ENCODE measurements around the gene GP9. TPM values are rescaled to one million over a fixed set of nuclear protein-coding genes. Genes with fewer than 3 reads are reported as not detected.

GP9 gene
- total RNA-seq, 1 donor from 2014 or later: 1.5 TPM

GRCh38 chr3:129022114-129023007 lies 38.2 kb upstream of the GP9 start:
- peak overlapping the region; percentile 62 for H3K4me3 Mint-ChIP-seq (ENCODE audit: unreplicated experiment)
- H3K9me3 Mint-ChIP-seq (ENCODE audit: unreplicated experiment): no peaks in the 10 kb centered on the region
- no peak for TF ChIP-seq CTCF (IDR thresholded peaks at IDR 0.05; ENCODE audit: unreplicated experiment)
- peaks cover 8% of the 10 kb centered on the region for H3K27me3 Mint-ChIP-seq (ENCODE audit: unreplicated experiment)
- DNase-seq (ENCODE audit: low spot score): no peak
- no peak overlapping the region for H3K27ac Mint-ChIP-seq (ENCODE audit: unreplicated experiment)
- peaks cover 45% of the 10 kb centered on the region for H3K4me1 Mint-ChIP-seq (ENCODE audit: unreplicated experiment)
- H3K36me3 Mint-ChIP-seq (ENCODE audit: low read depth, unreplicated experiment): peaks cover 38% of the 10 kb centered on the region

- Mint-ChIP-seq H3K4me1 (ENCODE audit: unreplicated experiment) (peaks cover 39% of the 10 kb centered on the region), H3K4me3 (ENCODE audit: unreplicated experiment) (no peak overlapping the region), H3K27me3 (ENCODE audit: unreplicated experiment) (peaks cover 8% of the 10 kb centered on the region), H3K36me3 (ENCODE audit: low read depth, unreplicated experiment) (peaks cover 35% of the 10 kb centered on the region), H3K9me3 (ENCODE audit: unreplicated experiment) (no peaks in the 10 kb centered on the region), H3K27ac (ENCODE audit: unreplicated experiment) (no peak overlapping the region)
- DNase-seq (ENCODE audit: low spot score): no peak
- TF ChIP-seq CTCF (IDR thresholded peaks at IDR 0.05; ENCODE audit: unreplicated experiment): no peak
These were observed 37.6 kb upstream of the GP9 start for GRCh38 chr3:129023008-129023358.

- Mint-ChIP-seq H3K9me3 (ENCODE audit: unreplicated experiment) (no peaks in the 10 kb centered on the region), H3K4me1 (ENCODE audit: unreplicated experiment) (peaks cover 32% of the 10 kb centered on the region), H3K27me3 (ENCODE audit: unreplicated experiment) (peaks cover 8% of the 10 kb centered on the region), H3K36me3 (ENCODE audit: low read depth, unreplicated experiment) (peaks cover 32% of the 10 kb centered on the region), H3K4me3 (ENCODE audit: unreplicated experiment) (no peak overlapping the region), H3K27ac (ENCODE audit: unreplicated experiment) (no peak overlapping the region)
- DNase-seq (ENCODE audit: low spot score): no peak
- no peak for TF ChIP-seq CTCF (IDR thresholded peaks at IDR 0.05; ENCODE audit: unreplicated experiment)
These were observed 36.7 kb upstream of the GP9 start for GRCh38 chr3:129023909-129024308.

GRCh38 chr3:129025108-129025507 lies 35.5 kb upstream of the GP9 start:
- no peak for TF ChIP-seq CTCF (IDR thresholded peaks at IDR 0.05; ENCODE audit: unreplicated experiment)
- H3K4me3 Mint-ChIP-seq (ENCODE audit: unreplicated experiment): peak overlapping the region; percentile 77
- no peak overlapping the region for H3K27ac Mint-ChIP-seq (ENCODE audit: unreplicated experiment)
- peaks cover 8% of the 10 kb centered on the region for H3K27me3 Mint-ChIP-seq (ENCODE audit: unreplicated experiment)
- peaks cover 29% of the 10 kb centered on the region for H3K4me1 Mint-ChIP-seq (ENCODE audit: unreplicated experiment)
- DNase-seq (ENCODE audit: low spot score): no peak
- no peaks in the 10 kb centered on the region for H3K9me3 Mint-ChIP-seq (ENCODE audit: unreplicated experiment)
- H3K36me3 Mint-ChIP-seq (ENCODE audit: low read depth, unreplicated experiment): peaks cover 35% of the 10 kb centered on the region

- H3K9me3 Mint-ChIP-seq (ENCODE audit: unreplicated experiment): no peaks in the 10 kb centered on the region
- H3K4me1 Mint-ChIP-seq (ENCODE audit: unreplicated experiment): peaks cover 29% of the 10 kb centered on the region
- H3K4me3 Mint-ChIP-seq (ENCODE audit: unreplicated experiment): no peak overlapping the region
- peaks cover 8% of the 10 kb centered on the region for H3K27me3 Mint-ChIP-seq (ENCODE audit: unreplicated experiment)
- peaks cover 40% of the 10 kb centered on the region for H3K36me3 Mint-ChIP-seq (ENCODE audit: low read depth, unreplicated experiment)
- no peak for TF ChIP-seq CTCF (IDR thresholded peaks at IDR 0.05; ENCODE audit: unreplicated experiment)
- no peak overlapping the region for H3K27ac Mint-ChIP-seq (ENCODE audit: unreplicated experiment)
- no peak for DNase-seq (ENCODE audit: low spot score)
These were observed 34.7 kb upstream of the GP9 start for GRCh38 chr3:129025691-129026435.
